ENCODE data around the gene ILK.

ILK gene

DNA sequence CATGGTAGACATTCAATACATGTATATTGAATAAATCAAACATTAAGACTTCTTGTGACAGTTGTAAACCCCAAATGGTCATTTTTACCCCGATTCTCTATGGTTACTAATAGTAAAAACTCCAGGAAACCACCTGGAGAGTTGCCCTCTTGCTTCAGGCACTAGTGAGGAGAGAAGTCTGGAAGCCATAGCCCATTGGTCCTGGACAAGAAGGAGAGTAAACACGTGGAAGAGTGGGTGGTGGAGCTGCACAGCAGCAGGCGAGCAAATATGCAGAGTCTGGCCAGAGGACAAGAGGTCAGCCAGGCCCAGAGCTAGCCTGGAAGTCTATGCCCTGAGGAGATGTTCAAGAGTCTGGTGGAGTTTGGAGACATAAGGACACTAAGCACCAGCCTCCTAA, 34.3 kb downstream of the ILK start:
- H3K4me3 ChIP-seq (replicated peaks; ENCODE audit: low read depth, low read length): no peak overlapping the region
- TF ChIP-seq, protein P1, sequence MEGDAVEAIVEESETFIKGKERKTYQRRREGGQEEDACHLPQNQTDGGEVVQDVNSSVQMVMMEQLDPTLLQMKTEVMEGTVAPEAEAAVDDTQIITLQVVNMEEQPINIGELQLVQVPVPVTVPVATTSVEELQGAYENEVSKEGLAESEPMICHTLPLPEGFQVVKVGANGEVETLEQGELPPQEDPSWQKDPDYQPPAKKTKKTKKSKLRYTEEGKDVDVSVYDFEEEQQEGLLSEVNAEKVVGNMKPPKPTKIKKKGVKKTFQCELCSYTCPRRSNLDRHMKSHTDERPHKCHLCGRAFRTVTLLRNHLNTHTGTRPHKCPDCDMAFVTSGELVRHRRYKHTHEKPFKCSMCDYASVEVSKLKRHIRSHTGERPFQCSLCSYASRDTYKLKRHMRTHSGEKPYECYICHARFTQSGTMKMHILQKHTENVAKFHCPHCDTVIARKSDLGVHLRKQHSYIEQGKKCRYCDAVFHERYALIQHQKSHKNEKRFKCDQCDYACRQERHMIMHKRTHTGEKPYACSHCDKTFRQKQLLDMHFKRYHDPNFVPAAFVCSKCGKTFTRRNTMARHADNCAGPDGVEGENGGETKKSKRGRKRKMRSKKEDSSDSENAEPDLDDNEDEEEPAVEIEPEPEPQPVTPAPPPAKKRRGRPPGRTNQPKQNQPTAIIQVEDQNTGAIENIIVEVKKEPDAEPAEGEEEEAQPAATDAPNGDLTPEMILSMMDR (IDR thresholded peaks at IDR 0.05; ENCODE audit: low read length, missing control alignments): no peak
- DNase-seq (ENCODE audit: low read depth): peak; percentile 42

DNA sequence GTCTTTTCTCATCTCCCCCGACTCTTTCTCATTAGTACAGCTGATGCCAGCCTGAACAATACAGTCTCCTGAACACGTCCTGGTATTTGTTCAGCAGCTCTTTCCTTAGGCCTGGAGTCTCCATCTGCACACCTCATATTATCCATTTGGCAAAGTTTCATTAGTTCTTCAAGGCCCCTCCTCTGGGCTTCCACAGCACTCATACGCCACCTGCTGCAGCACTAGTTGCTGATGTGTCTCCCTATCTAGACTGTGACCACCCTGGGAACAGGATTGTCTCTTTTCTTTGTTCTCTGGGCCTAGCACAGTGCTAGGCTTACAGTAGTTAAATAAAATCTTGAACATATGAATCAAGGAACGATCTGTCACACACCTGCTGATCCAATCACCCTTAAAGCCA, 34.9 kb downstream of the ILK start:
- no peak for DNase-seq (ENCODE audit: low read depth)
- TF ChIP-seq, protein P1 (IDR thresholded peaks at IDR 0.05; ENCODE audit: low read length, missing control alignments): no peak
- no peak overlapping the region for H3K4me3 ChIP-seq (replicated peaks; ENCODE audit: low read depth, low read length)

DNA sequence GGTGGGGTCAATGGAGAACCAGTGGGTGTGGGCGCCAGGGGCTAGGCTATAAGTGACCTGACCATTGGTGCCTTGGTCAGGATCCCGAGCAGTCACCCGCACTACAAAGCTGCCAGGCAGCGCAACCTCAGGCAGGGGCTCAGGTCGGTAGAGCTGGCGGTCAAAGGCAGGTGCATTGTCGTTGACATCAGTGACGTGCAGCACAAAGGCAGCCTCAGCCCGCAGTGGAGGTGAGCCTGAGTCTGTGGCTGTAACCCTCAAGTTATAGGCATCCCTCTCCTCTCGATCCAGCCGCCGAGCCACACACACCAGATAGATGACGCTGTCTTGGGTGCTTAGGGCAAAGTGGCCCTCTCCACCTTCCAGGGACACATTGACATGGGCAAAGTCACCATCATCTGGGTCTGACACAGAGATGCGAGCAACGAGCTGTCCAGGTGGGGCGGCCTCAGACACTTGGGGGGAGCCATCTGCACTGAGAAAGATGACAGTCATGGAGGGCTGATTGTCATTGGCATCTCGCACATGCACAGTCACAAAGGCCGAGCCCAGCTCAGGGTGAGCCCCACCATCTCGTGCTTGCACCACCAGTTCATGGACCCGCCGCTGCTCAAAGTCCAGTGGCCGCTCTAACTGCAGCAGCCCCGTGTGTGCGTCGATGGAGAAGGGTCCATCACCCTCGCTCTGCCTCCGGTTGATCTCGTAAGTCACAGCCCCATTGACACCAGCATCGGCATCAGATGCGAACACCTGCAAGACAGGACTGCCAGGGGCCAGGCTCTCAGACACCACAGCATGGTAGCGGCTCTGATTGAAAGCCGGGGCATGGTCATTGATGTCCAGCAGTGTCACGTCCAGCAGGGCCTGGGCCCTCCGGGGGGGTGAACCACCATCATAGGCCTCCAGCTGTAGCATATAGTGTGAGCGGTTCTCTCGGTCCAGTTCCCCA, 36.7 kb downstream of the ILK start:
- no peak overlapping the region for H3K4me3 ChIP-seq (replicated peaks; ENCODE audit: low read depth, low read length)
- TF ChIP-seq, protein P1 (IDR thresholded peaks at IDR 0.05; ENCODE audit: low read length, missing control alignments): no peak
- no peak for DNase-seq (ENCODE audit: low read depth)

DNA sequence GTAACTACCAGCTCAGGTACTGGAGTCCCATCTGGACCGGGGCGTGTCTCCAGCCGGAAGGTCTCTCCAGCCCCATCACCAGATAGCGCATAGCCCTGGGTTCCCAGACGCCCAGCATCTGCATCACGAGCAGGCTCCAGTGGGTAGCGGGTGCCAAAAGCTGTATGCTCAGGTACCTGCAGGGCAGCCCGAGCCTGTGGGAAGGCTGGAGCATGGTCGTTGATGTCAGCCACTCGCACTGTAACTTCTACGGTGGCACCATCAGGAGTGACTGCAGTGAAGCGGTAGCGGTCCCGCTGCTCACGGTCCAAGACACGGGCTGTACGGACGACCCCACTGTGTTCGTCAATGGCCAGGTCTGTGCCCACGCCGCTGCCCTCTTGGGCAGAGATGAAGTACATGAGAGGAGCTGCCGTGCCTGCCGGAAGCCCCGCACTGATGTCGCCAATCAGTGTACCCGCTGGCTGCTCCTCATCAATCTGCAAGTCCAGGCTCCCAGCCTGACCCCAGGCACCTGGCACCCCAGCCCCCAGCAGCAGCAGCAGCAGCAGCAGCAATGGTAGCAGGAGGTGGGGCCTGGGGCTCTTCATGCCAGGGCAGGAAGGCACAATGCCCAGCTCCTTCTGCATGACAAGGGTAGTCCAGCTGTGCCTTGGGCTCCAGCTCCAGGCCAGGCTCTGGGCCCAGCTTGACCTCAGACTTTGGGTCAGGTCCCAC, 37.6 kb downstream of the ILK start:
- no peak overlapping the region for H3K4me3 ChIP-seq (replicated peaks; ENCODE audit: low read depth, low read length)
- no peak for DNase-seq (ENCODE audit: low read depth)
- TF ChIP-seq, protein P1 (IDR thresholded peaks at IDR 0.05; ENCODE audit: low read length, missing control alignments): no peak

DNA sequence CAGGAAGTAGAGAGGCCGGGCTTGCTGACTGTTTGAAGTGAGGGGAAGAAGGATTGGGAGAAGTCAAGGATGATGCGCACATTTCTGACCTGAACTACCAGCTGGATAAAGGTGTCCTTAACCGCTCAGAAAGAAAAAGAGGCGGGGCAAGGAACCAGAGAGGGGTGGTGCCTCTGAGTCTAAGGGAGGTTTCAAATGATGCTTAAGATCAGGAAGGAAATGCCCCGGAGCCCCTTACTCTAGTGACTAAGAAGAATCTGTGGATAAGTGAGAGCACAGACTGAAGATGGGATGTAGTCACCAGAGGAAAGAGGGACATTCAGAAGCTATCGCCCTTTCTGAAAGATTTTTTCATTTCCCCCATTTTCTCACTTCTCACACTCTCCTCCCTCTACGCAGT, 39.4 kb downstream of the ILK start:
- no peak overlapping the region for H3K4me3 ChIP-seq (replicated peaks; ENCODE audit: low read depth, low read length)
- TF ChIP-seq, protein P1 (IDR thresholded peaks at IDR 0.05; ENCODE audit: low read length, missing control alignments): no peak
- DNase-seq (ENCODE audit: low read depth): no peak

DNA sequence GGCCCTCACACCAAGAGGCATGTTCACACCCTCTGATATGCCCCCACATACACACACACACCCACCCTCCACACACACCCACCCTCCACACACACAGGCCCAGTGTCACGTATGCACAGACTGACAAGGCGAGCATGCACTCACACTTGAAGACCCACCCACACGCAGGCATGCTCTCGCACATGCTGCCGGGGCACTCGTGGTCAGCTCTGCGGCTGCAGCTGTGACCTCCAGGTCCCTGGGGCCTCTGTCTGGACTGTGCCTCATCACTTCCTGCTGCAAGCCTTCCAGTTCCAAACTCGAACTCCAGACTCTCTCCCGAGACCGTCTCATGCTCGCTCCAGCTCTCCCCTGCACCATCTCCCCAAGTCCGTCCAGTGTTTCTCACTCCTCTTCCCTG, 42.5 kb downstream of the ILK start:
- DNase-seq (ENCODE audit: low read depth): peak; percentile 64
- no peak overlapping the region for H3K4me3 ChIP-seq (replicated peaks; ENCODE audit: low read depth, low read length)
- TF ChIP-seq, protein P1 (IDR thresholded peaks at IDR 0.05; ENCODE audit: low read length, missing control alignments): no peak
